Fibroblast of the aortic adventitia (primary cell): Measurements from ENCODE around the gene SP2. TPM values are rescaled to one million over a fixed set of nuclear protein-coding genes. Genes with fewer than 3 reads are reported as not detected.

ENCODE experiments used
- DNase-seq: peaks from one replicate; pipeline ENCODE4 v3.0.0-alpha.2; 2010; ENCODE audit warnings: low read depth
- H3K4me3 ChIP-seq: 2 replicates; pipeline ENCODE4 v1.5.1; 2011; ENCODE audit warnings: low read depth, mild to moderate bottlenecking, control low read depth, low read length, moderate library complexity
- CTCF ChIP-seq: IDR thresholded peaks from 2 replicates; pipeline ENCODE4 v1.5.1; 2011; ENCODE audit warnings: mild to moderate bottlenecking, low read length, control low read depth, inconsistent platforms; ENCODE audit not compliant: insufficient read depth
- total RNA-seq: library from RNA; depleted of rRNA; stranded (reverse); fragments of >200 nt; gene quantifications from 2 replicates; pipeline ENCODE4 v1.2.3, GENCODE V29; 2012; ENCODE audit warnings: low replicate concordance

Gene SP2
- total RNA-seq, 1 donor: 3.7 TPM

- TF ChIP-seq CTCF: no peak
- H3K4me3 ChIP-seq: peak overlapping the region; percentile 96
- DNase-seq: no peak
Measured at GRCh38 chr17:47894498-47895346, 1.3 kb upstream of the SP2 start.

GRCh38 chr17:47895347-47895855, 635 bp upstream of the SP2 start:
- peak overlapping the region; percentile 96 for H3K4me3 ChIP-seq
- no peak for TF ChIP-seq CTCF
- DNase-seq: peak; percentile 49

GRCh38 chr17:47896672-47897490, 845 bp downstream of the SP2 start:
- TF ChIP-seq CTCF: no peak
- peak; percentile 38 for DNase-seq

DNA sequence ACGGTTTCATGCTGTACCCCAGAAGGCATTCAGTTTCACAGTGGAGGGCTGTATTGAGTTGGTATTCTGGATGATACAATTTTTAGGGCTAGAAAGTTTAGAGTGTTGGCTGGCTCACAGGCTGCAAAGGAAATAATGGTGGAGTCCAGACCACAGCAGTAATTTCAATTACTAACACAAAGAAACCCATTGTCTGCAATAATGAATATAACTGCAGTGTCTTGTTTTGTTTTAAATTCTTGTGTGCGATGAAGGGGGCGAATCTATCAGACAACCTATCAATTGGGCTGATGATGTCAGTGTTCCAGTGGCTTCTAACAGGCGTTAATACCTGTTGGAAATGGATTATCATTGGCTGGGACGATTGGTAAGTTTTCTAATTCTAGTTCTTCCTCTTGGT, 1.5 kb downstream of the SP2 start:
- no peak for TF ChIP-seq CTCF
- DNase-seq: no peak

More at GRCh38 chr17:47896672-47897490, 845 bp downstream of the SP2 start:
- peak overlapping the region; percentile 91 for H3K4me3 ChIP-seq

GRCh38 chr17:47898241-47898640, 2.2 kb downstream of the SP2 start:
- no peak for TF ChIP-seq CTCF
- no peak for DNase-seq
- H3K4me3 ChIP-seq: no peak overlapping the region

More for the DNA sequence above, 1.5 kb downstream of the SP2 start:
- peak overlapping the region; percentile 91 for H3K4me3 ChIP-seq

DNA sequence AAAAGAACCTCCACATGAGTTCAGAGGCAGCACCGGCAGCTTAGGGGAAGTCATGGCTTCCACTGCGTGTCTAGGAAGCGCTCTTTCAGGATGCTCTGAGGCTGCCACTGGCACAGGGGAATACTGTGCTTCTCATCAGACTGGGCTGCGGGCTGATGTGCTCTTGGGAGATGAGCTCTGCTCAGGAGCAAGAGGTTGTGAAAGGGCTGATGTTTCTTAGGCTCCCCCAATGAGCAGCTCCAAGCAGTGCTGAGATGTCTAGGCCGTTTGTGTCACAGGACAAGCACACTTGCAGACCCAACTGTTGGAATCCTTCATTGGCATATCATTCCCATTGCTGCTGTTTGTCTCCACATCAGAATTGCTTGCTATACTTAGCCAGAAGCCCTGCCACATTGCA, 3.6 kb downstream of the SP2 start:
- DNase-seq: no peak
- no peak overlapping the region for H3K4me3 ChIP-seq
- no peak for TF ChIP-seq CTCF
